Stimulated activated CD4-positive, alpha-beta T cell treated with anti-CD3 and anti-CD28 coated beads, Interleukin-4, amount 100 ng/mL, for 48 hours (primary cell): ENCODE data around the gene ADCK2.
"Not testable (repeated sequence)": the region's sequence is repeated elsewhere in the genome, so short reads cannot be mapped to it uniquely, and the experiment has no call there.

Experiments used
- DNase-seq, 2 donors: peaks; one replicate each; pipeline ENCODE4 v3.0.0-alpha.2; 2020; ENCODE audit warnings: low read depth in 2 of 2

Gene ADCK2

GRCh38 chr7:140646931-140647647, 25.7 kb upstream of the ADCK2 start:
- no peak for DNase-seq

GRCh38 chr7:140649556-140650205, 23.1 kb upstream of the ADCK2 start:
- no peak for DNase-seq

- DNase-seq = no peak
These were observed 22.4 kb upstream of the ADCK2 start for GRCh38 chr7:140650367-140650766.

- no peak for DNase-seq
These were observed 19.2 kb upstream of the ADCK2 start for GRCh38 chr7:140653319-140654108.

- no peak for DNase-seq
These were observed 18.7 kb upstream of the ADCK2 start for GRCh38 chr7:140654109-140654387.

- DNase-seq = no peak
These were observed 18.1 kb upstream of the ADCK2 start for GRCh38 chr7:140654661-140655060.

- DNase-seq = no peak
These were observed 17.0 kb upstream of the ADCK2 start for GRCh38 chr7:140655511-140656408.

GRCh38 chr7:140656548-140657515, 15.9 kb upstream of the ADCK2 start:
- DNase-seq = no peak

GRCh38 chr7:140657891-140658290, 14.9 kb upstream of the ADCK2 start:
- DNase-seq = no peak

GRCh38 chr7:140659856-140660255, 12.9 kb upstream of the ADCK2 start:
- DNase-seq = no peak

- DNase-seq = no peak
These were observed 11.6 kb upstream of the ADCK2 start for GRCh38 chr7:140661124-140661523.

- DNase-seq = not testable (repeated sequence)
These were observed 9.8 kb upstream of the ADCK2 start for GRCh38 chr7:140662938-140663337.

GRCh38 chr7:140667476-140667875, 5.3 kb upstream of the ADCK2 start:
- no peak for DNase-seq

GRCh38 chr7:140668641-140669040, 4.1 kb upstream of the ADCK2 start:
- DNase-seq = no peak

- DNase-seq = no peak
These were observed 3.4 kb upstream of the ADCK2 start for GRCh38 chr7:140669352-140669751.

GRCh38 chr7:140669862-140670261, 2.9 kb upstream of the ADCK2 start:
- DNase-seq = not testable (repeated sequence)

GRCh38 chr7:140670343-140670935, 2.3 kb upstream of the ADCK2 start:
- DNase-seq = no peak

GRCh38 chr7:140671966-140672365, 779 bp upstream of the ADCK2 start:
- no peak for DNase-seq

- peak; percentile 27 to 44 for DNase-seq
These were observed 473 bp downstream of the ADCK2 start for GRCh38 chr7:140673063-140673773.

GRCh38 chr7:140673774-140674155, 1.0 kb downstream of the ADCK2 start:
- no peak for DNase-seq
